BJ (cell line): ENCODE data around the gene CLEC2D. TPM values are rescaled to one million over a fixed set of nuclear protein-coding genes. Genes with fewer than 3 reads are reported as not detected.

Experiments
- CTCF ChIA-PET: fragments of 350-600 bp; formaldehyde crosslinking; extraction: SDS; loops from one replicate; lab custom pipeline; 2021; ENCODE audit warnings: antibody characterized with exemption, inconsistent platforms; lab: Yijun Ruan, JAX
- POLR2A ChIA-PET: fragments of 300-600 bp; sonication (Branson Sonifier 250); formaldehyde crosslinking; extraction: SDS; loops from one replicate; lab custom pipeline; 2021; ENCODE audit warnings: antibody characterized with exemption; lab: Charles Lee
- DNase-seq: peaks from one replicate; pipeline ENCODE4 v3.0.0-alpha.2; 2011; ENCODE audit warnings: low read depth
- H3K27me3 ChIP-seq: 2 replicates; pipeline ENCODE4 v1.6.0; 2011; ENCODE audit warnings: low read length; ENCODE audit not compliant: control insufficient read depth, insufficient read depth
- H3K36me3 ChIP-seq: 2 replicates; pipeline ENCODE4 v1.5.1; 2011; ENCODE audit warnings: low read length; ENCODE audit not compliant: control insufficient read depth, insufficient read depth
- H3K4me3 ChIP-seq: 2 replicates; pipeline ENCODE4 v1.5.1; 2011; ENCODE audit warnings: low read depth, mild to moderate bottlenecking, control low read depth, low read length
- polyA plus RNA-seq: library from polyadenylated mRNA; depleted of rRNA; stranded (reverse); fragments of >200 nt; gene quantifications from 2 replicates; pipeline ENCODE4 v1.2.3, GENCODE V29; 2011
- TF ChIP-seq, protein P1 (sequence below): IDR thresholded peaks from 2 replicates; pipeline ENCODE4 v1.5.1; 2011; ENCODE audit warnings: low read depth, mild to moderate bottlenecking, control low read depth, inconsistent platforms, low read length, moderate library complexity; ENCODE audit not compliant: insufficient read depth

CLEC2D gene
- polyA plus RNA-seq, 1 experiment = 1.7 TPM

DNA sequence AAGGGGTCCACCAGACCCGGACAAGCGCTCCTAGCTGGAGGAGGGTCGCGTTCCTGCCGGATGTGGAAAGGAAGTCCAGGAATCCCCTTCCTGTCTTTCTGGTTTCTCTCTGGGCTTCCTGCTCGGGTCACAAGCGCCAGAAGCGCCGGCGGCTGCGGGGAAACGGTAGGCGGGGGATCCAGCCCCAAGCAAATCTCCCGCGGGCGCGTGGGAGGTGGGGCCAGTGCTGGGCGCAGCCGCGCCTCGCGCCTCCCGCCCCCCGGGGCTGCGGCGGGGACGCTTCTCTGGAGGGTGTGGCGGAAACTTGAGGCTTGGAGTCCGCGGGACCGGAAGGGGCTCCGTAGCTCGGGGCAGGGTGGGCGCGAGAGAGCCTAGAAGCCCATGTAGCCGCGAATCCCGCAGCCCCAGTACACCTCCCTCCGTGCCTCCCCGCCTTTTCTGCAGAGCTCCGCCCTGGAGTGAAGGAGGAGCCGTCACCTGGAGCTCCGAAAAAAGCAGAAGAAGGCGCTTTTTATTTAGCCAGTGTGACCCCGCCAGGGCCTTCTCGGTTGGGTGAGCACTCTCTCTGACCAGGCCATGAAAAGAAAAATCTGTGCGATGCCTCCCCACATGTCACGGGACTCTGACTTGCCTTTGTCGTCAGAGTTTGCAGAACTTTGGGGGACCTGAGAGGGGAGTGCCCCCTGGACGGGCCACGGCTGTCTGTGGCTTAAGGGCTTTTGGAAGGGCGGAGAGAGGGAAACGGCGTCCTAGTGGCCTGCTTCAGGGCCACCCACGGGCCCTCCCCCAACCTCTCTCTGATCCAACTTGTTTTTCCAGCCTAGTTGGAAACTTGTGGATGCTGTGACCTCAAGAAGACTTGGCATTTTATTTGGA is 21.4 kb upstream of the CLEC2D start:
- peak overlapping the region; percentile 73 for H3K4me3 ChIP-seq
- no peaks in the 10 kb centered on the region for H3K36me3 ChIP-seq
- CTCF ChIA-PET = interaction anchor here (0.8 to 4.0 kb wide), 6 partner anchors 12 to 317 kb away, joined by 3 to 26 read pairs (median 3); no protein-coding TSS in a partner anchor
- no peaks in the 10 kb centered on the region for H3K27me3 ChIP-seq
- TF ChIP-seq, protein P1, sequence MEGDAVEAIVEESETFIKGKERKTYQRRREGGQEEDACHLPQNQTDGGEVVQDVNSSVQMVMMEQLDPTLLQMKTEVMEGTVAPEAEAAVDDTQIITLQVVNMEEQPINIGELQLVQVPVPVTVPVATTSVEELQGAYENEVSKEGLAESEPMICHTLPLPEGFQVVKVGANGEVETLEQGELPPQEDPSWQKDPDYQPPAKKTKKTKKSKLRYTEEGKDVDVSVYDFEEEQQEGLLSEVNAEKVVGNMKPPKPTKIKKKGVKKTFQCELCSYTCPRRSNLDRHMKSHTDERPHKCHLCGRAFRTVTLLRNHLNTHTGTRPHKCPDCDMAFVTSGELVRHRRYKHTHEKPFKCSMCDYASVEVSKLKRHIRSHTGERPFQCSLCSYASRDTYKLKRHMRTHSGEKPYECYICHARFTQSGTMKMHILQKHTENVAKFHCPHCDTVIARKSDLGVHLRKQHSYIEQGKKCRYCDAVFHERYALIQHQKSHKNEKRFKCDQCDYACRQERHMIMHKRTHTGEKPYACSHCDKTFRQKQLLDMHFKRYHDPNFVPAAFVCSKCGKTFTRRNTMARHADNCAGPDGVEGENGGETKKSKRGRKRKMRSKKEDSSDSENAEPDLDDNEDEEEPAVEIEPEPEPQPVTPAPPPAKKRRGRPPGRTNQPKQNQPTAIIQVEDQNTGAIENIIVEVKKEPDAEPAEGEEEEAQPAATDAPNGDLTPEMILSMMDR = no peak
- no peak for DNase-seq
- POLR2A ChIA-PET = no interaction called here

DNA sequence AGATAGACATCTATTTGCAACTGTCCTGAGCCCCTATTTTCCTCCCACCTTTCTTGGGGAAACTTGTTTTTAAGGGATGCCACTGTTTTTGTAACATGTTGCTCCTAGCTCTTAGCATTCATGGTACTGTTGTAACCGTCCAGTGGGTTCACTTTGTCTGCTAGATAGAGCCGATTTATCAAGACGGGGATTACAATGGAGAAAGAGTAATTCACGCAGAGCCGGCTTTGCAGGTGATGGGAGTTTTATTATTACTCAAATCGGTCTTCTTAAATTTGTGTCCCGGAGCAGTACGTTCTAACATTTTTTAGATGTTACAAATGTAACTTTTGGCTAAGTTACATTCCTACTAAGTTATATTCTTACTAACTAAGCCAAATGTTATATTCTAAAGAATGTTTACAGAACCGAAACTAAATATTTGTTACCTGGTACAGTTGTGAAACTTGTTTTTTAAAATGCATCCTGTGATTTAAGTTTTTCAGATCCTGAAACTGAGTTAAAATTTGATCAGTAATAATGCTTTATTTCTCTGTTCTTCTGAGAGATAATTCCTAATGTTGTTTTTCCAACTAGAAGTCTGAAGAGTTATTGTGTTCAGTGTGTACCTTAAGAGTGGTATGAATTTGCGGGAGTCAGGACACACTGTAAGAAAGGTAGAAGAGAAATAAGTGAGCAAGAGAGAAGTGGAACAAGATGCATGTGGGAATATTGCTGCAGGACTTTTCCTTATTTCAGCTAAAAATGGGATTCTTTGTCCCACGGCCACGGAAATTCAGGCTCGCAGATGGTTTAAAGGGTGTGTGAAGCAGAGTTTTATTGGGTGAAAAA is 20.6 kb upstream of the CLEC2D start:
- CTCF ChIA-PET = interaction anchor here (4.0 kb wide), 1 partner anchor 60 kb away, joined by 26 read pairs; no protein-coding TSS in a partner anchor
- POLR2A ChIA-PET = no interaction called here
- TF ChIP-seq, protein P1 = no peak

DNA sequence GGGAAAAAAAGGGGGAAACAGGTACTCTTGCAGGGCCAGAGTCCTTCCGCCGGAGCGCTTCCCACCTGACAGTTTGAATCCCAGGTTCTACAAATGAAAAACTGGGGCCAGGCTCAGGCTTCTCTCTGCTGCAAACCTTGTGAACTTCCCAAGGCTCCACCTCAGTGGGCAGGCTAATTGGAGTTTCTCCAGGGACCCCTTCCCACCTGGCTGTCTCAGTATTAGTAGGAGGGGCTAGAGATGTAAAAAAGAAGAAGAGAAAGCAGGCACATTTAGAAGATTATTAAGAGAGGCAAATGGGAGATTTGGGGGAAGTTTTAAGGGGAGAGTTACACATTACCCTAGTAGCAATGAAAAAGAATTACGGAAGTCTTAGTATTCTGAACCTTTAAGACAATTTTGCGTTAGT is 20.0 kb upstream of the CLEC2D start:
- Histone ChIP-seq H3K4me3 (peak overlapping the region; percentile 73), H3K36me3 (peaks cover 4% of the 10 kb centered on the region), H3K27me3 (no peaks in the 10 kb centered on the region)
- DNase-seq = no peak
- POLR2A ChIA-PET = no interaction called here
- TF ChIP-seq, protein P1 = no peak
- CTCF ChIA-PET = interaction anchor here (4.0 kb wide), 1 partner anchor 59 kb away, joined by 26 read pairs; no protein-coding TSS in a partner anchor

More for the DNA sequence above, 20.6 kb upstream of the CLEC2D start:
- DNase-seq = no peak
- Histone ChIP-seq H3K4me3 (peak overlapping the region; percentile 73), H3K27me3 (no peaks in the 10 kb centered on the region), H3K36me3 (peaks cover 1% of the 10 kb centered on the region; the same call in 1 of the 2 replicates)

DNA sequence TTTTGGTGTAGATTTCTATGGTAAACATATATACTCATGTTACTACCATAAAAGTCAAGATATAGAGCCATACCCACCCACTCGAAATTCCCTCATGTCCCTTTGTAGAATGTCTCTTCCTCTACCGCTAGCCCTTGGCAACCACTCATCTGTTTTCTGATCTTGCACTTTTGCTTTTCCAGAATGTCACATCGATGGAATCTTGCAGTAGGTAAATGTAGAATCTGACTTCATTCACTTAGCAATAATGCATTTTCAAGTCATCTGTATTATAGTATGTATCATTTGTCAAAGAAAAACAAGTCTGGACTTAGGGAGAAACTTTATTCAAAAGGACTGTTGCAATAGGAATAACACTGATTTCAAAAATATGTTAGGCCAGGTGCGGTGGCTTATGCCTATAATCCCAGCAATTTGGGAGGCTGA is 19.3 kb upstream of the CLEC2D start:
- DNase-seq = no peak
- H3K36me3 ChIP-seq = peaks cover 4% of the 10 kb centered on the region
- H3K4me3 ChIP-seq = peak overlapping the region; percentile 73
- ChIA-PET CTCF (interaction anchor here (4.0 kb wide), 1 partner anchor 59 kb away, joined by 26 read pairs; no protein-coding TSS in a partner anchor), POLR2A (interaction anchor here (0.6 kb wide), 1 partner anchor 21 kb away, joined by 3 read pairs; no protein-coding TSS in a partner anchor)
- TF ChIP-seq, protein P1 = no peak
- H3K27me3 ChIP-seq = no peaks in the 10 kb centered on the region
